ENCODE results near the gene NPTN.

- TF ChIP-seq, protein P1, sequence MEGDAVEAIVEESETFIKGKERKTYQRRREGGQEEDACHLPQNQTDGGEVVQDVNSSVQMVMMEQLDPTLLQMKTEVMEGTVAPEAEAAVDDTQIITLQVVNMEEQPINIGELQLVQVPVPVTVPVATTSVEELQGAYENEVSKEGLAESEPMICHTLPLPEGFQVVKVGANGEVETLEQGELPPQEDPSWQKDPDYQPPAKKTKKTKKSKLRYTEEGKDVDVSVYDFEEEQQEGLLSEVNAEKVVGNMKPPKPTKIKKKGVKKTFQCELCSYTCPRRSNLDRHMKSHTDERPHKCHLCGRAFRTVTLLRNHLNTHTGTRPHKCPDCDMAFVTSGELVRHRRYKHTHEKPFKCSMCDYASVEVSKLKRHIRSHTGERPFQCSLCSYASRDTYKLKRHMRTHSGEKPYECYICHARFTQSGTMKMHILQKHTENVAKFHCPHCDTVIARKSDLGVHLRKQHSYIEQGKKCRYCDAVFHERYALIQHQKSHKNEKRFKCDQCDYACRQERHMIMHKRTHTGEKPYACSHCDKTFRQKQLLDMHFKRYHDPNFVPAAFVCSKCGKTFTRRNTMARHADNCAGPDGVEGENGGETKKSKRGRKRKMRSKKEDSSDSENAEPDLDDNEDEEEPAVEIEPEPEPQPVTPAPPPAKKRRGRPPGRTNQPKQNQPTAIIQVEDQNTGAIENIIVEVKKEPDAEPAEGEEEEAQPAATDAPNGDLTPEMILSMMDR (IDR thresholded peaks at IDR 0.05): no peak
- TF ChIP-seq ZFX (IDR thresholded peaks at IDR 0.05; ENCODE audit: borderline replicate concordance): no peak
Observed at GRCh38 chr15:73538563-73539211, 94.5 kb downstream of the NPTN start.

All from 22Rv1 (cell line).